Liver (tissue), 3 donors: Measurements from ENCODE around the gene ARHGEF12.

ENCODE experiments used
- JUND ChIP-seq, 2 donors: IDR thresholded peaks; 2 replicates each; pipeline ENCODE4 v1.6.1; 2016; ENCODE audit warnings: antibody characterized with exemption in 2 of 2
- TF ChIP-seq, protein P1 (sequence below): IDR thresholded peaks from 2 replicates; pipeline ENCODE4 v1.6.1; 2016; ENCODE audit warnings: antibody characterized with exemption
- TF ChIP-seq, protein P2 (sequence below): fragments of 150-350 bp; IDR thresholded peaks from 2 replicates; pipeline ENCODE4 v1.5.1; 2017; ENCODE audit warnings: improper control_type of control experiment, low read depth, low read length; ENCODE audit not compliant: missing input control
- donor health status: healthy.
- donor health status: healthy.

DNA sequence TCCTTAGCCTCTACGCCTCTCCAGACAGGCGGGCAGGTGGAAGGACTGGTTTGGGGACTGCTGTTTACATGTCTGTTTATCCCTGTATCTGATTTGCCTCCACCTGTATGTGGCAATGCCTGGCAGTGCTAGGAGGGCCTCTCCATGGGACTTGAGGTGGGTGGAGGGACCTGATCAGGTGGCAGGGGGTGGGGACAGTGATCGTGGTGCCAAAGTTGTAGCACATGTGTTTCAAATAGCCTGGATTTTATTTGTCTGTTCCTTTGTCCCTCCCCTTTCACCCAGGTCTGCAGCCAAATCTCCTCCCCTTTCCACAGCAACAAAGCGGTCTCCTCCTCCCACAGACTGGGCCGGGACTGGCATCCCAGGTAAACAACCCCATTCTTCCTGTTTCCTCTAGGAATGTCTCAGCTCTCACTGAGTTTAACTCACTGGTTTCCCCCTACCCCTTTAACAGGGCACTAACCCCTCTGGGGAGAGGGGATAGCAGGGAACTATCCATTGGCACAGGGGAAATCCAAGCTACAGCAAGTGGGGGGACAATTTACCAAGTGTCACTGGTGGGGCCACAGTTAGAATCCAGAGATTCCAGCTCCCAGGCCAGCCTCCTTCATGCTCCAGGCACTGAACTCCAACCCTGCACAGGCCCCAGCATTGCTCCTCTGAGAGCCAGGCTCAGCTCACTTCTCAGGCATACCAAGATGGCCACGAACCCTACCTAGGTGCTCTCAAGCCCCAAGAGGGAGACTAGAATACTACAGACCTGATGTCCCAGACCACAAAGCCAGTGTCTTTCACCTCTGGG is 34.0 kb upstream of the ARHGEF12 start:
- no peak for TF ChIP-seq JUND (IDR thresholded peaks at IDR 0.05)
- TF ChIP-seq, protein P1, sequence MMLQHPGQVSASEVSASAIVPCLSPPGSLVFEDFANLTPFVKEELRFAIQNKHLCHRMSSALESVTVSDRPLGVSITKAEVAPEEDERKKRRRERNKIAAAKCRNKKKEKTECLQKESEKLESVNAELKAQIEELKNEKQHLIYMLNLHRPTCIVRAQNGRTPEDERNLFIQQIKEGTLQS, result no peak
- TF ChIP-seq, protein P2, sequence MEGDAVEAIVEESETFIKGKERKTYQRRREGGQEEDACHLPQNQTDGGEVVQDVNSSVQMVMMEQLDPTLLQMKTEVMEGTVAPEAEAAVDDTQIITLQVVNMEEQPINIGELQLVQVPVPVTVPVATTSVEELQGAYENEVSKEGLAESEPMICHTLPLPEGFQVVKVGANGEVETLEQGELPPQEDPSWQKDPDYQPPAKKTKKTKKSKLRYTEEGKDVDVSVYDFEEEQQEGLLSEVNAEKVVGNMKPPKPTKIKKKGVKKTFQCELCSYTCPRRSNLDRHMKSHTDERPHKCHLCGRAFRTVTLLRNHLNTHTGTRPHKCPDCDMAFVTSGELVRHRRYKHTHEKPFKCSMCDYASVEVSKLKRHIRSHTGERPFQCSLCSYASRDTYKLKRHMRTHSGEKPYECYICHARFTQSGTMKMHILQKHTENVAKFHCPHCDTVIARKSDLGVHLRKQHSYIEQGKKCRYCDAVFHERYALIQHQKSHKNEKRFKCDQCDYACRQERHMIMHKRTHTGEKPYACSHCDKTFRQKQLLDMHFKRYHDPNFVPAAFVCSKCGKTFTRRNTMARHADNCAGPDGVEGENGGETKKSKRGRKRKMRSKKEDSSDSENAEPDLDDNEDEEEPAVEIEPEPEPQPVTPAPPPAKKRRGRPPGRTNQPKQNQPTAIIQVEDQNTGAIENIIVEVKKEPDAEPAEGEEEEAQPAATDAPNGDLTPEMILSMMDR, result no peak
